GM18499 (cell line): Measurements from ENCODE around the gene TDRD9.

Experiments used
- ATAC-seq: cut with Tn5 transposase; IDR thresholded peaks from one replicate; pipeline ENCODE4 v1.9.1; 2021; ENCODE audit warnings: moderate number of reproducible peaks; ENCODE audit not compliant: insufficient read depth, unreplicated experiment

Gene TDRD9

GRCh38 chr14:104019029-104019428 lies 90.8 kb downstream of the TDRD9 start:
- no peak for ATAC-seq

DNA sequence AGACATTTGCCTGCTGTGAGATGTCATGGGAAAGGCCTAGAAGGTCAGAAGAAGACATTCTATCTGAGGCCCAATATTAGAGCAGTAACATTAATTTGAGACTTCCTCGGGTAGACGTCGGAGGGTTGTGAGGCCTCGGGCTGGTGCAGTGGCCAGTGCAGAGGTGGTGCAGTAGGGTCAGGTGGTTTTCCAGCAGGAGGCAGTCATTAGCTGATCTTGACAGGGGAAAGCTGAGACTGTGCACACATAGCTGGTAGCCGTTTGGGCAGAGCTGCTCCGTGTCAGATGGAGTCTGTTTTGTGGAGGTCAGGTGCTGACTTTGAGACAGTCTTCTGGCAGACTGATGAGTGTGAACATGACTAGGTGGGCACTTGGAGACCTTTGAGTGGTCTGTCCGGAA lies 91.5 kb downstream of the TDRD9 start:
- no peak for ATAC-seq

DNA sequence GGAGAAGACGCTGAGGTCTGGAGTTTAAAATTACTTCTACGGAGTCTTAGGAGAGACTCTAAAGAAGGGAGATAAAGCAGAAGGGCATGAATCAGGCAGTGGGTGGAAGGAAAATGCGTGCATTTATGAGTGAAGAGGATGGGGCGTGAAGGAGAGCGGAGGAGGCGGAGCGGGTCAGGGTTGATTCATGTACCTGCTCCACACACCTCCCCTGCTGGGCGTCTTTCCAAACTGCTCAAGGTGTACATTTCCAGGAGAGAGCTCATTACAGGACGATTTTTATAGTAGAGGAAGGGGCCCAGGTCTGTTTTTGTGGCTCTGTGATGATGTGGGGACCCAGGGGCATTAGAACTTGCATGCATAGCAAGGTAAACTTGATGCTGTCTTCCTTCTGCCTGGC lies 92.2 kb downstream of the TDRD9 start:
- ATAC-seq, result no peak

DNA sequence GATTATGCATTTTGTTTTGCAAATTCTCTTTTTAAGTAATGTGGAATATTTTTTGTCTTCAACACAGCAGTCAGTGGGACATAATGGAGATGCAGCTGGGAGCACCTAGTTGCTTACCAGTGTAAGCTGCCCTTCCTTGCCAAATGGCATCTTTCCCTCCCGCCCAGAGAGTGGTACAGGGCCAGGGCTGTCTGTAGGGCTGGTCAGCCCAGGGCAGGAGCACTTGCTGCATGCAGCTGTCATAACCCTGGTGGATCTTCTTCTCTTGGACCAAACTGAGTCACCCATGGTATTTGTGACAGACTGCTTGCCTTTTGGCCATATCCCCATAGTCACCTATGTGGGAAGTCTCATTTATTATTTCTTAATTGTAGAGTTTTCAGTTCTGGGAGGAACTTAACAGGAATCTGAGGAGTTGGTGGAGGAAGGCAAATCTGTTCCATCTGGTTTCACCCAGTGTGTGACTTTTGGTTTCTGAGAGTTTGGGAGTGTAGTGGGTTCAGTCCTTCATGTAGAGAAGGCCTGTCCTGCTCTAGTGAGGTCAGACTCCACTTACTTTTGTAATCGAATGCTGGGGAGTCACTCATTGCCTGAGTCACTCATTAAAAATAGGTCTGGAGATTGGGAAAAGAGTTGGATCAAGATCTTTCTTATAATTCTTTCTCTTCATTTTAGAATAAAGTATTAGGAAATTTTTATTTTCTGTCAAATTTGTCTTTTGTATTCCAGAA lies 95.2 kb downstream of the TDRD9 start:
- ATAC-seq, result no peak

DNA sequence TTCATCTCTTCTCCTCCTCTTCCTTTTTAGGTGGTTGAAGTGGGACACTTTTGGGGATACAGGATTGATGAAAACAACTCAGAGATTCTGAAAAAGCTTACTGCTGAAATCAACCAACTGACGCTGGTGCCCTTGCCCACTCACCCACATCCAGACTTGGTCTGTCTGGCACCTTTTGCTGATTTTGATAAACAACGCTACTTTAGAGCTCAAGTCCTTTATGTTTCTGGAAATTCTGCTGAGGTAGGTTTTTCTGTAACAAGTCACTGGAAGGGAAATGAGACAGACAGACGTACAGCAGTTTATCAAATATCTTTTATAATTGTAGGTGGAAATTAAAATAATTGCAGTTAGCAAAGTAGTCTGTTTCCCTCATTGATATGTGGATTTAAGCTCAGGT lies 97.3 kb downstream of the TDRD9 start:
- ATAC-seq, result no peak

GRCh38 chr14:104026024-104026423 lies 97.8 kb downstream of the TDRD9 start:
- ATAC-seq, result no peak

- ATAC-seq, result no peak
These were observed 102.7 kb downstream of the TDRD9 start for GRCh38 chr14:104030958-104031357.

- ATAC-seq, result no peak
These were observed 103.1 kb downstream of the TDRD9 start for GRCh38 chr14:104031384-104031783.

DNA sequence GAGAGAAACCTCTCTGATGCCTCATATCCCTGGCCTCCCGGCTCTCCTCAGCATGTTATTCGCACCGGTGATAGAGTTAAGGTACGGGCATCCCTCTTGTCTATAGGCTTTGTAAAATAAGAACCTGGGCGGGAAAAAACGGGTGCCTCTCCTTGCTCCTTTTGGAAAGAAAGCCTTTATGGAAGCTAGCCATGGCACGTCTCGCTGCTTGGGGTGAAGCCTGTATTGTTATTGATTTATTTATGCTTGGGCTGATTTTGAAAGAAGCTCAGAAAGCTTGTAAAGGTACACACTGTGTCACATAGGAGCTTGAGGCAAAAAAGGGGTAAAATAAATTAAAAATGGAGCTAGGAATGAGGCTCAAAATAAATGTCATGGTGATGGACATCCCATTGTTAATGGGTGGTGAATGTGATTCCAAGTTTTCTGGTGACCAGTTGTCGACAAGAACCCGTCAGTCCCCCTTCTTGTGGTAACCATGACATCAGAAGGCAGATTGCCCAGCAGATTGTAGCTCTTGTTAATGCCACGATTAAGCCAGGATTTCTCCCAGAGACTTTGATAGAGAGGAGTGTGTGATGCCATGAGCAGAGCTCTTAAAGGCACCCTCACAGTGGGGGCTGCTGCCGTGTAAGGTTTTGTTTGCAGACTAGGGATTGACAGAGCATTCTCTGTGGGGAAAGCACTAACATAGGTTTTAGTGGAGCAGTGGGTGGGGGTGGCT lies 106.9 kb downstream of the TDRD9 start:
- ATAC-seq, result no peak

DNA sequence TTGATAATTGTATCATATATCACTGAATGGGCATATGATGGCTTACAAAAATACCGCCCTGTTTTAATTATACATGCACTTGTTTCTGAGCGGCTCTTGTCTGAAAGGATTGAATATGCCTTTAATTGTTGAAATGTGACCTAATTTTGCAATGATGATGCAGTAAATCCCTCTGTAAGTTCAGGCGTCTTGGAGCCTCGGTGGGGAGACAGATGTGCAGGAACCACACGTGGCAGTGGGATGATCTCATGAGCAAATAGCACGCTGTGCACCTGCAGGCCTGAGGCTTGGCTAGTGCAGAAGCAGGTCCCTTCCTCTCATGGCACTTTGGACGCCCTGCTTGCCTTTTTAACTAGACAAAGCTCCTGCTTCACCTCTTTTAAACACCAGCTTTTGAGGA lies 108.0 kb downstream of the TDRD9 start:
- ATAC-seq, result no peak

- no peak for ATAC-seq
These were observed 108.8 kb downstream of the TDRD9 start for GRCh38 chr14:104037074-104037473.

GRCh38 chr14:104037903-104038302 lies 109.6 kb downstream of the TDRD9 start:
- no peak for ATAC-seq

DNA sequence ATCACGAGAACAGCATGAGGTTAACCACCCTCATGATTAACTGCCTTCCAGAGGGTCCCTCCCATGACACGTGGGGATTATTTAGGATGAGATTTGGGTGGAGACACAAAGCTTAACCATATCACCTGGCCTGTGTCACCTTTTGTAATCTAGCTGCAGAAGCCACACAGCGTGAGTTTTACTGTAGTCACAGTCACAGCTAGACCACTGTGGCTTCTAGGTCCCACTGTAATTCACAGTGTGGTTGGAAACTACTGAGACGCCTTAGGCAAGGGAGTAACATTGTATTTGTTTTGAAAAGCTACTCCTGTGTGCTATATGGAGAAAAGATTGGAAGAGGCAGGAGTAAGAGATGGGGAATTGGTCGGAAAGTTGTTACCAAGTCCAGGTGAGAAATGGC lies 111.0 kb downstream of the TDRD9 start:
- no peak for ATAC-seq

GRCh38 chr14:104040539-104040938 lies 112.3 kb downstream of the TDRD9 start:
- no peak for ATAC-seq

DNA sequence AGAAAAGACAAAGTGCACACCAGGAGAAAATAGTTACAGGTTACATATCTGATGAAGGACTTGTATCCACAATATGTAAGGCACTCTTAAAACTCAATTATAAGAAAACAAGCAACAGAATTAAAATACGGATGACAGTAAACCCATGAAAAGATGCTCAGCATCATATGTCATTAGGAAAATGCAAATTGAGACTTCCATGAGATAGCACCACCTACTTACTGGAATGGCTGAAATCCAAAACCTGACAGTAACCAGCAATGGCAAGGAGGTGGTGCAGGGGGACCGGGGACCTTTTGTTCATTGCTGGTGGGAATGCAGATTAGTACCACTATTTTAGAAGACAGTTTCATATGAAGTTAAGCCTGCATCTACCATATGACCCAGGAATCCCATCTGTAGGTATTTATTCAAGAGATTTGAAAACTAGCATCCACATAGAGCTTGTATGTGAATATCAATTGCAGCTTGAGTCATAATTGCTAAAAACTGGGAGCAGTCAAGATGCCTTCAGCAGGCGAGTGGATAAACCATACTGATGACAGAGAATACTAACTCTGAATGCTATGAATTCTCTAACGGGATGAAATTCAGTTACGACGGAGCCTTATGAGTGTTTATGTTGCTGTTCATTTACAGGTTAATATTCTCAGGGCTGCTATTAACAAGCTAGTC lies 113.3 kb downstream of the TDRD9 start:
- no peak for ATAC-seq

DNA sequence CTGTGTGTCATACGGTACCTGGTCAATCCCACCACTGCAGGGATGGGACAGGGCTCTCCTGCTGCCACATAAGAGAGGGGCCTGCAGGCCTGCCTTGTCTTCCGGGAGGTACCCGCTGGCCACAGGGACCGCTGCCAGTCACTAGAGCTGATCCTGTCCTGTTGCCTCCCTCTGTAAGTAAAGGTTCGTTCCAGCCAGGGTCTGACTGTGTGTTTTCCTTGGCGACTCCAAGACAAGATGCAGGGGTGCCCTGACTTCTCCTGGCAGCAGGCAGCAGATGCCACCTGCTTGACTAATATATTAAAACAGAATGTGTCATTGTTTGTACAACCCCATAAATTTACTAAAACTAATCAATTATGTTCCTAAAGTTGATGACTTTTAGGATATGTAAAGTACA lies 115.8 kb downstream of the TDRD9 start:
- ATAC-seq, result no peak

DNA sequence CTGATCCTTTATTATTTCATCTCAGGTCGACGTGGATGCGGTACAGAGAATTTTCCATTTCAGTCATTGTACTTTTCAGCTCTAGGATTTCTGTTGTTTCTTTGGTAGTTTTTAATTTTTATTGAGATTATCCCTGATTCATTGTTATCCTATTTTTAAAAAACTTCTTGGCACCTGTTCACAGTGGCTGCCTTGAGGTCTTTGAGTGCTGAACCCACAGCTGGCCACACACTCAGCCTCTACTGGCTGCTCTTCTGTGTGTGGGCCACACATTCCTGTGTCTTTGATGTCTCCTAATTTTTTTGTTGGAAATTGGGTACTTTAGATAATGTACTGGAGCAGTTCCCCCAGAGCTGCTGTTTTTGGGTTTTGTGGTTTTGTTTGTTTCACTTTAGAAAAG lies 119.5 kb downstream of the TDRD9 start:
- no peak for ATAC-seq

DNA sequence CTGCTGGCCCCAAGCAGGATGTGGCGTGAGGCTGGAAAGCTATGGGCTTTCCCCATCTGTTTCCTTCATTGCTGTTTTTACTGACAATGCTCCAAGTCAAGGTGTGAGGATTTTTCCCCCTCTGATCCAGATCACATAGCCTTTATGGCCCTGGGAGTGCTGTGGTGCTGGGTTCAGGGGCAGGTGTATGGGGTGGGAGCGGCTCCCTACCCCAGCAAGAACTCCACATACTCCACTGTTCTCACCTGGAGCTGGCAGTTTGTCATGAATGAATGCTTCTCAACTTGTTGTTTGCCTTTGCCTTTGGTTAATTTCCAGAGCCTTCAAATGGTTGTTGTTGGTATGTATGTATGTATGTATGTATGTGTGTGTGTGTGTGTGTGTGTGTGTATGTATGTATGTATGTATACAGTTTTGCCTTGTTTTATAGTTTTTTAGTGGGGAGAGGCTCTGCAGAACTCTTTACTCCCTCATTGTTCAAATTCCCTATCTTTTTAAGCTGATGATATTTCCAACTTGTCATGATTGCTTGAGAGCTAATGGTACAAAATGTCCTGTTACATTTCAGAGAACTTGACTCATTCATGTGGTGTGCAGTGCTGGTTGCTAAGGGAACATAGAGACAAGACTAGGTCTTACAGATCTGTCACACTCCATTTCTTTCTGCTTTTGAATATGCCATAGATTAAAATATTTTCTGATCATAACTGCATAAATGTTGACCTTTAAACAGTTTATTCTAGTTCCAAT lies 120.7 kb downstream of the TDRD9 start:
- no peak for ATAC-seq

- no peak for ATAC-seq
These were observed 121.5 kb downstream of the TDRD9 start for GRCh38 chr14:104049576-104050240.

DNA sequence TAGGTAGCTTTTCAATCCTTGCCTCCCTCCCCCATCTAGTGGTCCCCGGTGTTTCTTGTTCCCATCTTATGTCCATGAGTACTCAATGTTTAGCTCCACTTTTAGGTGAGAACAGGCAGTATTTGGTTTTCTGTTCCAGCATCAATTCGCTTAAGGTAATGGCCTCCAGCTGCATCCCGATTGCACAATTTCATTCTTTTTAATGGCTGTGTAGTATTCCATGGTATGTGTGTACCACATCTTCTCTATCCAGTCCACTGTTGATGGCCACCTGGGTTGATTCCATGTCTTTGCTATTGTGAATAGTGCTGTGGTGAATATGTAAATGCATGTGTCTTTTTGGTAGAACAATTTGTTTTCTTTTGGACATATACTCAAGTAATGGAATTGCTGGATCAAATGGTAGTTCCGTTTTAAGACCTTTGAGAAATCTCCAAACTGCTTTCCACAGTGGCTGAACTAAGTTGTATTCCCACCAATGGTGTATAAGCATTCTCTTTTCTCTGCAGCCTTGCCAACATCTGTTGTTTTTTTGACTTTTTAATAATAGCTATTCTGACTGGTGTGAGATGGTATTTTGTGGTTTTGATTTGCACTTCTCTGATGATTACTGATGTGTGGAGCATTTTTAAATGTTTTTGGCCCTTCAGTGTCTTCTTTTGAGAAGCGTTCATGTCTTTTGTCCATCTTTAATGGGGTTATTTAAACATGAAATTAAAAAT lies 123.0 kb downstream of the TDRD9 start:
- no peak for ATAC-seq
